ENCODE data around the gene BANP.

The BANP gene

DNA sequence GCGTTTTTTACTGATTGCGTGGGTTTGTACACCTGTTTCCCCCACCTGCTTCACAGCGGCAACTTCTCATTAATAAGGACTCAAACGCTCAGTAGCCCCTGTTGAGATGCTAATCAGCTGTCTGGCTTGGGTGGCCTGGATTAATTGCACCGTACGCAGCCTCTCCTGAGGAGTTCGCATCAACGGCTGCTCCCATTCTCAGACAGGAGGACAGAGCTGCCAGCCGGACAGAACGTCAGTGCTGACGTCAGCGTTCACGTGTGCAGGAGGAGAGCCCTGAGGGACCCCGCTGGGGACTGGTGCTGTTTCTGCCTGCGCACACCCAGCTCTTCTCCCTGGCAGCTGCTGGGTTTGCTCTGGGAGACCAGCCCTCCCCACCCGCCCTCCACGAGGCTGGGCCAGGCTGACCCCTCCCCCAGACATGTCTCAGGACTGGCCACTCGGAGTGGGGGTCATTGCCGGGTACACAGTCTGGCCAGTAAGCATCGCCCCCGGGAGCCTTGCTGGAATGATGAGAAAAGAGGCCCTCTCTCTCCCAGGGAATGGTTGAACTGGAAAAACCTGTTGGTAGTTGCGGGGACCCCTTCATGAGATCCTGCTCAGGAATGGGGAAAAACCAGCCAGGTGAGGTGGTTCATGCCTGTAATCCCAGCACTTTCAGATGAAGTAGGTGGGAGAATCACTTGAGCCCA, 5.7 kb upstream of the BANP start:
- FAIRE-seq, result no peak
- no peak for DNase-seq (ENCODE audit: insufficient read length, low spot score)
- TF ChIP-seq, protein P1, sequence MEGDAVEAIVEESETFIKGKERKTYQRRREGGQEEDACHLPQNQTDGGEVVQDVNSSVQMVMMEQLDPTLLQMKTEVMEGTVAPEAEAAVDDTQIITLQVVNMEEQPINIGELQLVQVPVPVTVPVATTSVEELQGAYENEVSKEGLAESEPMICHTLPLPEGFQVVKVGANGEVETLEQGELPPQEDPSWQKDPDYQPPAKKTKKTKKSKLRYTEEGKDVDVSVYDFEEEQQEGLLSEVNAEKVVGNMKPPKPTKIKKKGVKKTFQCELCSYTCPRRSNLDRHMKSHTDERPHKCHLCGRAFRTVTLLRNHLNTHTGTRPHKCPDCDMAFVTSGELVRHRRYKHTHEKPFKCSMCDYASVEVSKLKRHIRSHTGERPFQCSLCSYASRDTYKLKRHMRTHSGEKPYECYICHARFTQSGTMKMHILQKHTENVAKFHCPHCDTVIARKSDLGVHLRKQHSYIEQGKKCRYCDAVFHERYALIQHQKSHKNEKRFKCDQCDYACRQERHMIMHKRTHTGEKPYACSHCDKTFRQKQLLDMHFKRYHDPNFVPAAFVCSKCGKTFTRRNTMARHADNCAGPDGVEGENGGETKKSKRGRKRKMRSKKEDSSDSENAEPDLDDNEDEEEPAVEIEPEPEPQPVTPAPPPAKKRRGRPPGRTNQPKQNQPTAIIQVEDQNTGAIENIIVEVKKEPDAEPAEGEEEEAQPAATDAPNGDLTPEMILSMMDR (IDR thresholded peaks at IDR 0.05; ENCODE audit: insufficient read depth, missing control alignments), result no peak

DNA sequence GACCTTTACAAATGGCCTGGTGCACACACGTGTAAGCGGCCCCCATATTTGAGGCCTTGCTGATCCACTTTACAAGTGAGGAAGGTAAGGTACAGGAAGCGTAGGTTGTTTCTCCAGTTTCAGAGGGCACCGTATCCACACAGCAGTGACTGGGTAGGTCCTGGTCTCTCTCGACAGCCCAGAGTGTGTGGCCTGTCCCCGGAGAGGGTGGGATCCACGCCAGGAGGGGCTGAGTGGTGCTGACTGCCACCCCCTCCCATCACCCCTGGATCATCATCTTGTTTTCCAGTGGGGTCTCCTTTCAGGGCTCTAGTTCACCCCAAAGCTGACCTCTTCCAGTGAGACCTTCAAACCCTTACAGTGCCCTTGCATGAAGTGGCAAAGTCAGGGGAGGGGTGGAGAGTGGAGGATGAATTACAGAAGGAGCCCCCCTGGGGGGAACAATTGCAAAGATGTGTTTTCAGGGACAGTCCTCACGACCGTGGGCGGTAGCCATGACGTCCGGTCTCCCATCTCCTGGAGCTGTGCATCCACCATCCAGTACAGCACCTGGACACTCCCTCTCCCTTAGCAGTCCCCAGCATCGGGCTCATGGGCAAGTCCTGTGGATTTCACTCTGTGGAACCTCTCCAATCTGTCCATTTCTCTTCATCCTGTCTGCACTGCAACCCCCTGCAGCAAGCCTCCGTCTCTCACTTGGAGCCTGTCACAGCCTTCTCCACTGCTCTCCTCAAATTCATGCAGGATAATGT, 4.5 kb upstream of the BANP start:
- TF ChIP-seq, protein P1 (IDR thresholded peaks at IDR 0.05; ENCODE audit: insufficient read depth, missing control alignments), result no peak
- no peak for DNase-seq (ENCODE audit: insufficient read length, low spot score)
- FAIRE-seq, result no peak

DNA sequence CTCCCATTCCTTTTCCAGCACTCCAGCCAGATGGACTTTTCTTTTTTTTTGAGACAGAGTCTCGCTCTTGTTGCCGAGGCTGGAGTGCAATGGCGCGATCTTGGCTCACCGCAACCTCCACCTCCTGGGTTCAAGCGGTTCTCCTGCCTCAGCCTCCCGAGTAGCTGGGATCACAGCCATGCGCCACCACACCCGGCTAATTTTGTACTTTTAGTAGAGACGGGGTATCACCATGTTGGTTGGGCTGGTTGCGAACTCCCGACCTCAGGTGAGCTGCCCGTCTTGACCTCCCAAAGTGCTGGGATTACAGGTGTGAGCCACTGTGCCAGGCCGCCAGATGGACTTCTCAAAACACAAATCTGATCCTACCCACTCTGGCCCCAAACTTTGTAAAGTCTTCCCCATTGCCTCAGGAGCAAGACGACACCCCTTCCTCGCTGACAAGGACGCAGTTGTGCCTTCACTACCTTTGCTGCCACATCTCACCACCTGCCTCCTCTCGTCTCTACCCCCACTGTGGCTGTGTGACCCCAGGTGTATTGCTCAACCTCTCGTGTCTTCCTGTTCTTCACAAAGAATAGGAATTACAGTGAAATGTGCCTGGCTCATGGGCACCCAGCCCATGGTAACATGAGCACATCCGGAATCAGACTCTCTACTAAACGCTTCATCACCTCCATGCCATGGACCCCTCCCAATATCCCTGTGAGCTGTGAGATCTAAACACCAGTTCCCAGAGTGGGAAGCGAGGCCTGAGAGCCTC, 3.7 kb upstream of the BANP start:
- DNase-seq (ENCODE audit: insufficient read length, low spot score) (no peak), FAIRE-seq (no peak)
- TF ChIP-seq, protein P1 (IDR thresholded peaks at IDR 0.05; ENCODE audit: insufficient read depth, missing control alignments), result no peak

DNA sequence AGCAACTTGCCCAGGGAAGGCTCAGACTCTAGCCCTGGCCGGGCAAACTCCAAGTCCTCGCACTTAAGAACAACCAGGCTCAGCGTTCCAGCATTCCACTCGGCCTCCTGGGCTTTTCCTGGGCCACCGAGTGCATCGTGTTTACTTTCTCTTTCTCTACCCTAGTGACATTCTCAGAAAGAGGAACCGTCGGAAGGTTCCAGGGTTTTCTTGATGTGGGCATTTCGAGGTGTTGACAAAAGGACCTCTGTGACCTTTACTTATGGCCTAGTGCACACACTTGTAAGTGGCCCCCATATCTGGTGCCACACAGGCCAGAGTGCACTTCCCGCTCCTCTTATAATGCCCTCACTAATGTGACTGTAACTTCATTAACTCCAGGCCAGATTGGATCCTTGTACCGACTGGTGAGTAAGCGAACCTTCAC, 3.1 kb upstream of the BANP start:
- FAIRE-seq, result no peak
- TF ChIP-seq, protein P1 (IDR thresholded peaks at IDR 0.05; ENCODE audit: insufficient read depth, missing control alignments), result no peak

DNA sequence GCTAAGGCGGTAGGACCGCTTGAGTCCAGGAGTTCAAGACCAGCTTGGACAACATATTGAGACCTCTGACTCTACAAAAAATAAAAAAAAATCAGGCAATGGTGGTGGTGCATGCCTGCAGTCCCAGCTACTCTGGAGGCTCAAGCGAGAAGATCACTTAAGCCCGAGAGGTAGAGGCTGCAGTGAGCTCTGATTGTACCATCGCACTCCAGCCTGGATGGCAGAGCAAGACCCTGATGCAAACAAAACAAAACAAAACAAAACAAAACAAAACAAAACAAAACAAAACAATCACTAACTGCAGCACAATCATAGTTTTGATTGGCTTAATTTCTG, 2.5 kb upstream of the BANP start:
- TF ChIP-seq, protein P1 (IDR thresholded peaks at IDR 0.05; ENCODE audit: insufficient read depth, missing control alignments), result no peak
- DNase-seq (ENCODE audit: insufficient read length, low spot score) (no peak), FAIRE-seq (no peak)

More for the DNA sequence above, 3.1 kb upstream of the BANP start:
- no peak for DNase-seq (ENCODE audit: insufficient read length, low spot score)

DNA sequence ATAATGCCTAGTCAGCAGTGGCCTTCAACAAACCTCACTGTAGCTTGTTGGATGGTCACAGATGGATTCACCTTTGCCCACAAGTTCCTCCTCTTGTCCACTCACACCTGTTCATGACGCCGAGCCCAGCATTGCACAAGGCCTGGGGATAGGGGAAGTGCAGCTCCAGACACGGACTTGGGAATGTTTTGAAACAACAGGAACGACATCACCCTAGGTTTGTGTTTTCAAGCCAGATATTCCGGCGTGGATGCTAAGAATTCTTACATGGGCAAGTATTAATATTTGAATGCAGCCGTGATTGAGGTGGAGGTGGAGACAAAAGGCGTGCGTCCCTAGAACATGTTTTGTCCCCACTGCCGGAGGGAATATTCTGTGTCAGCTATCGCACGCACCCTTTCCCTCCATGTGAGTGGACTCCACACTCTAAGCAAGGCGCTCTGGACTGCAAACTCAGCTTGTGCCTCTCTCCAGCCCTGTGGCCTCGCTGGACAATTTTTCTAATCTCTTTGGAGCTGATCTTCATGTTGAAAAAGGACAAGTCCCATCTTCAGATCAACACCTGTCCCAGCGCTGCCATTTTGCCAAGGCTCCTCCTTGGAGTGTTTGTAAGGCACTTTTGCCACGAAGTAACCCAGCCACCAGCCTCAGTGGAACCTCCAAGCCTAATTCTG, 2.0 kb upstream of the BANP start:
- DNase-seq (ENCODE audit: insufficient read length, low spot score) (no peak), FAIRE-seq (no peak)
- TF ChIP-seq, protein P1 (IDR thresholded peaks at IDR 0.05; ENCODE audit: insufficient read depth, missing control alignments), result no peak

All from D721Med (cell line).